HG03520 (cell line): ENCODE data around the gene C3orf85.

Source experiments
- ATAC-seq: cut with Tn5 transposase; IDR thresholded peaks from one replicate; pipeline ENCODE4 v1.9.1; 2021; ENCODE audit warnings: mild to moderate bottlenecking, moderate library complexity; ENCODE audit not compliant: unreplicated experiment

The C3orf85 gene

GRCh38 chr3:109149078-109149477 is 12.6 kb downstream of the C3orf85 start:
- no peak for ATAC-seq

- no peak for ATAC-seq
Measured at GRCh38 chr3:109152320-109152719, 15.8 kb downstream of the C3orf85 start.

- no peak for ATAC-seq
Measured at GRCh38 chr3:109154979-109155378, 18.5 kb downstream of the C3orf85 start.

DNA sequence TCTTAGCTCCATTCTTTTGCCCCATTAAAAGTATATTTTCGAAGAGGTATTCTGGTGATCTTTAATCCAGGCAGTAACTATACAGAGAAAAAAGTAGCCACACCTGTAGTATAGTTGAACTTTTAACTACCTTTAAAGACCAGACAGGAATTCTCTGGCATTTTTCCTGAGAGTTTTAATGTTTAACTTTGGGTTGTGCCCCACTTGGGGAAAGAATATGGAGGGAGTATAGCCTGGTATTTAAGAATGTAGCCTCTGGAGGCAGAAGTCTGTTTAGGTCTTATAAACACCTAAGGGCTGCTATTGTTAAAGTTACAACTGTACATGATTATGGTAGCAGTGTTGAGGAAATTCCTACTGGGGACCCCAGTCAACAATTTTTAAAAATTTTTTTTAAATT is 19.3 kb downstream of the C3orf85 start:
- ATAC-seq = no peak

- no peak for ATAC-seq
Measured at GRCh38 chr3:109161487-109162123, 25.1 kb downstream of the C3orf85 start.

- no peak for ATAC-seq
Measured at GRCh38 chr3:109165905-109166304, 29.4 kb downstream of the C3orf85 start.

DNA sequence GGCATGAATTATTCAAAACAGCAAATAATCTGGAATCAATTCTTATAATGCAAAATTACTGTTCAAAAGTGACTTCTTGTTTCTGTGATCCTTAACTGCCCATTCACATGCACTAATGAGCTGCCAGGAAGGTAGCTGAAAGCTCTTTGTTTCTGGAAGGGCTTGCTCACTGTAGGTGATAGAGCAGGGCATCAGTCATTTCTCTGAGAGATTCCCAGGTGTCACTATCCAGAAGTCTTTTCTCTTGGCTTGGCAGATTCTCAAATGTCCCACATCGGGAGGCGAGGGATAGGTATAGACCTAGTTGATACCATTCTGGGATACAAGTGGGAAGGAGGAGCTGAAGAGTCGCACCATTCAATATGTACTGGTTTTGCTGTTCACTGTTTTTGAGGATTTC is 35.0 kb downstream of the C3orf85 start:
- ATAC-seq = no peak

GRCh38 chr3:109175411-109175810 is 38.9 kb downstream of the C3orf85 start:
- ATAC-seq = no peak

GRCh38 chr3:109176726-109177125 is 40.2 kb downstream of the C3orf85 start:
- no peak for ATAC-seq

DNA sequence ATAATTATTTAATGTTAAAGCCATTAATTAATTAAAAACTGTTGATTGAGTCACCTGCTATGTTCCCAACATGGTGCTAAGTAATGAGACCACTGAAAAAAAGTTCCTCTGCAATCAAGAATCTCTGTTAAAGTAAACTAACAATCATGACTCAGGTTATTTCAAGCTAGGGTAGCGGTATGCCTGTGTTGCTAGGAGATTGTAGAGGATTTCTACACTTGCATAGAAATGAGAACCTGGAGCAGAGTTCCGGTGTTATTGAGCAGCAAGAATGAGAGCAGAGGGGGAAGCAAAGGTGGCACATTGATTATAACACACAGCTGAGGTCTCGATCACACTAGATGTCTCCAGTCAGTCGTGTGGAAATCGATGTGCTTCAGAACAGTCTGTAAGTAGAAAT is 41.4 kb downstream of the C3orf85 start:
- ATAC-seq = no peak

DNA sequence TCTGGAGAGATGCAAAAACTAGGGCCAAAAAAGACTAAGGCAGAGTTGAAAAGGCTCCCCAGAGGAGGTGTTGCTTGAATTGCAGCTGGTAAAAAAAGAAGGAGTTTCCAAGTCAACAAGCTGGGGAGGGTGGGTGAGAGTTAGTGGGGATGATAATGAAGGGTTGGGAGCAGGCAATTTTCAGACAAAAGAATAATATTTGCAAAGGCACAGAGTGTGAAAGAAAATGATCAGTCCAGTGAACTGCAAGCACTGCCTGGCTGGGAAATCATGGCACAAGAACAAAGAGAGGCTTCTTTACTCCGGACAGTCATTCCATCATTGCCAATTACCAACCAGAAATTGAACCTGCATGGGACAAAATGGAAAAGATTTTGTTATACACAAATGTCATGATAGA is 42.2 kb downstream of the C3orf85 start:
- no peak for ATAC-seq

GRCh38 chr3:109184726-109185125 is 48.2 kb downstream of the C3orf85 start:
- ATAC-seq = no peak

DNA sequence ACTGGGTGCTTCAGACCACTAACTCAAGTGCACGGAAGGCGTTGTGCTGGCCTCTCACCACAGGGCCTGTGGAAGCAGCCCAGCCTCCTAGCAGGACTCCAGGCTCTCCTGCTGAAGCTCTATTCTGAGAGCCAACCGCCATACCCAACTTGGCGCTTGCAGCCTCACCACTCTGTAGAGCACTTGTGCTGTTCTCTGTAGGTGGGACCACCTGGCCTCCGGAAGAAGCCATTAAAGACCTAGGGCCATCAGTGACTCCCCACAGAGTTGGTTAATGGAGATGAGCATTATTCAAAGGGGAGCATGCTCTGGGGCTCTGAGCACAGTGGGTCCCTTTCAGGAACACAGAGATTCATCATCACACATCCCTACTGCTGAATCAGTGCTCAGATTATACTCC is 50.9 kb downstream of the C3orf85 start:
- no peak for ATAC-seq

GRCh38 chr3:109188741-109189140 is 52.2 kb downstream of the C3orf85 start:
- no peak for ATAC-seq

DNA sequence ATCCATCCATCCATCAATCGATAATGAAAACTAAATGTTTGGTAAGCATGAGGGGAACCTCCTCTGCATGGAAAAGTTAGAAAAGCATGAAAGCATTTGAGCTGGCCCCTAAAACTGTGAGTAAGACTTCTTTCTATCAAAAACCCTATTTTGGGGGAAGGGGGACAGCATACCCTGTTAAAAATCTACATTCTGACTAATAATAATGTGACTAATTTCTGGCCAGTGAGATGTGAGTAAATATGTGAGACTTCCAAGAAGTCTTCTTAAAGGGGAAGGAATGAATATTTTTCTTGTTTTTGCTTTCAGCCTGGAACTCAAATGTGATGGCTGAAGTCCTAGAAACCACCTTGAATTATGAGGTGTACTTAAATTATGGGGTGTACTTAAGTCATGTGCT is 54.9 kb downstream of the C3orf85 start:
- ATAC-seq = no peak

GRCh38 chr3:109195815-109196214 is 59.3 kb downstream of the C3orf85 start:
- no peak for ATAC-seq
